HG03432 (cell line): ENCODE data around the gene C1S.
"Not testable (repeated sequence)": the region's sequence is repeated elsewhere in the genome, so short reads cannot be mapped to it uniquely, and the experiment has no call there.

Experiments
- ATAC-seq: cut with Tn5 transposase; IDR thresholded peaks from one replicate; pipeline ENCODE4 v1.9.1; 2021; ENCODE audit warnings: mild to moderate bottlenecking, moderate library complexity; ENCODE audit not compliant: unreplicated experiment

Gene C1S

DNA sequence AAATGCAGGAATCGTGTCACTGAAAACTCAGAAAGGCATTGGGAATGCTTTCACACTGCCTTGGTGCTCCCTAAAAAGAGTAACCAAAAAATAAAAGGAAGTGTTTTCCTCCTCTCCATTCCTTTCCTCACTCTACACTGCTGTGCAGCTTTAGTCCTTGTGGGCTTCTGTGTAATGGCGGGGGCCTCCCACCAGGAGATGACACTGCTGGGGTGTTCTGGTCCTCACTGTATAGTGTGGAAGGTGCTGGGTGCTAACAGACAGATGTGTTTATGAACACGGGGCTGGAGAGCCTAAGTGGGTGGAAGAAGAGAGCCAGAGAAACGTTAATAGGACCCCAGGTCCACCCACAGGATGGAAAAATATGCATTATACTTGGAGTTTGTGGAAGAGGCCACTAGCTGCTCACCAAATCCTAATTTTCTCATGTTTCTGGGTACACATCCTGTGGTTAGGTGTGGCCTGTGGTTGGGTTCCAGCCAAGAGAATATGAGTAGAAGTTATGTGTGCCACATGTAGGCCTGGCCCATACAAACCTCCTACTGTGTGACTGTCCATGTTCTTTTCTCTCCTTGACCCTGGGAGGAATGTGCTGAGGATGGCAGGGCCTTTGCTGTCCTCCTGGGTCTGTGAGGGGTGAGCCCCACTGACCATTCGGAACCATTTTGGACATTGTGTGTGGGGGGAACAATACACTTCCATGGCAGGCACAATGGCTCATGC lies 14.0 kb upstream of the C1S start:
- ATAC-seq: no peak

GRCh38 chr12:7047306-7047705 lies 13.2 kb upstream of the C1S start:
- no peak for ATAC-seq

- not testable (repeated sequence) for ATAC-seq
These were observed 11.0 kb upstream of the C1S start for GRCh38 chr12:7049445-7049951.

GRCh38 chr12:7049973-7050372 lies 10.5 kb upstream of the C1S start:
- ATAC-seq: not testable (repeated sequence)

DNA sequence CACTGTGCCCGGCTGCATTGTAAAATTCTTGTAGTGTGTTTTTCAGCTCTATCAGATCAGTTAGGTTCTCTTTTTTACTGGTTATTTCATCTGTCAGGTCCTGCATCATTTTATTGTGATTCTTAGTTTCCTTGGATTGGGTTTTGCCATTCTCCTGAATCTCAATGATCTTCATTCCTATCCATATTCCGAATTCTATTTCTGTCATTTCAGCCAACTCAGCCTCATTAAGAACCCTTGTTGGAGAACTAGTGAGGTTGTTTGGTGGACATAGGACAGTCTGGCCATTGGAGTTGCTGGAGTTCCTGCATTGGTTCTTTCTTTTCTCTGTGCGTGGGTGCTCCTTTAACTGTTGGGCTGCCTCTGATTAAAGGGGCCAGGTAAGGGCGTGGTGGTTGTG lies 5.6 kb upstream of the C1S start:
- ATAC-seq: no peak

DNA sequence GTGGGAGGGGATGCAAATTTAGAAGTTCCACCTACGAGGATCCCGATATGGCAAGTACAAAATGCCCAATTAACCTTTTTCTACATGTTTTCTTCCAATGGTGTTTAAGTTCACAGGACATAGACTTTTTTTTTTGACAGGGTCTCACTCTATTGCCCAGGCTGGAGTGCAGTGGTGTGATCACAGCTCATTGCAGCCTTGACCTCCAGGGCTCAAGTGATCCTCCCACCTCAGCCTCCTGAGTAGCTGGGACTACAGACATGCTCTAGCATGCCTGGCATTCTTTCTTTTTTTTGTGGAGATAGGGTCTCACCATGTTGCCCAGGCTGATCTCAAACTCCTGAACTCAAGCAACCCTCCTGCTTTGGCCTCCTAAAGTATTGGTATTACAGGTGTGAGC lies 4.8 kb upstream of the C1S start:
- not testable (repeated sequence) for ATAC-seq

DNA sequence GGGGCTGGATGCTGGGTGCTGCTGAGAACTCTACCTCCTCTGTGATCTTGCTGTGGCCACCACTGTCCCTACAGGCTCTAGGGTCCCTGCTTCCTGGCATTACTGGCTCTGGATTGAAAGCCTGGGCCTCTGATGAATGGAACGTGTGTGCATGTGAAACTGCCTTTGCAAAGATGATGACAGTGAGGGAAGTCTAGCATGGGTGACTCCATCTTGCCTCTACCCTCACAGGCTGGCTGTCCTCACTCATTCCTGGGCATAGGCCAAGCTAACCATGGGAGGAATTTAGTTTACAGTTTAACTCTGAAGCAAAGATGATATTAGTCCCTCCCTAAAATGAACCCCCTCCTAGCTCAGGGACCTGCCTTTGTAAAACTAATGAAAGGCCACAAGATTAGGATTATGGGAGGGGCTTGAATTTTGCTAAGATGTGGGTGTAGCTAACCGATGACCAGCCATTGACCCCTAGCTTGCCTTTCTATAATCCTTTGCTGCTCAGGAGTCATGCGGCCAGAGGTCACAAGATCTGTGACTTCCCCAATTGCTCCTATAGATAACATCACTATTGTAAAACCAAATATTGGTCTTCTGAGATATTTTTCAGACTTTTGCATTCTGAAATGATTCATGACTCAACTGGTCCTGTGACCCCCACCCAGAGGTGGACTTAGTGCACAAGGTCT lies 2.2 kb upstream of the C1S start:
- no peak for ATAC-seq

DNA sequence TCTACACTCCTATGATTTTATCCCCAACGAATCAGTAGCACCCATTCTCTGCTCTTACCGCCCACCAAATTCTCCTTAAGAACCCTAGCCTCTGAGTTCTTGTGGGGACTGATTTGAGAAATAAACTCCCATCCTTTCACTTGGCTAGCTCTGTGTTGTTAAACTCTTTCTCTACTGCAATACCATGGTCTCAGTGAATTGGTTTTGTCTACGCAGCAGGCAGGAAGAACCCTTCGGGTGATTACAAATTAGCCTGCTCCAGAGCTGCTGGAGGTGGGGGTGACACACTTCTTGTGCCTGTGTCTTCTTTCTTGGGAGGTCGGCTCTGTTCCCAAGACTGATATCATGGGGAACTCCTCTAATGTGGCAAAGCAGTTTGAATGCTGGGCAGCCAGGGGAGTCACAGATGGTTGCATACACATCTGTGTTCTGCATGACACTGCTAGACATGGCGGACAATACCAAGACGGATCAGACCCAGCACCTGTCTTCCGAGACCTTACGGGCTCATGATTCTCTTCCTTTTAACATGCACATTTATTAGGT lies 1.6 kb upstream of the C1S start:
- ATAC-seq: no peak

DNA sequence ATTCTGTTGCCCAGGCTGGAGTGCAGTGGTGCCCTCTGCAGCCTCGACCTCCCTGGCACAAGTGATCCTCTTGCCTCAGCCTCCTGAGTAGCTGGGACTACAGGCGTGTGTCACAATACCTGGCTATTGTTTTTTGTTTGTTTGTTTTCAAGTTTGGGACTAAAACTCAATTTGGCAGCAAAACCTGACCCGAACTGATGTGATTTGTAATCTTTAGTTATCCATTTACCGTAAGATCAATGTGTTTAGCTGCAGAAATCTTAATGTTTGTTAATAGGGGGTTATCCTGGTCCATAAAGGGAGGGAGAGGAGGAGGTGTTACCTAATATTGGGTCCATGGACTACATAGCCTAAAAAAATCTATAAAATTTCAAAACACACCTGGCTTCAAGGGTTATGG lies 738 bp upstream of the C1S start:
- ATAC-seq: no peak

GRCh38 chr12:7061138-7061537 lies 620 bp downstream of the C1S start:
- no peak for ATAC-seq

DNA sequence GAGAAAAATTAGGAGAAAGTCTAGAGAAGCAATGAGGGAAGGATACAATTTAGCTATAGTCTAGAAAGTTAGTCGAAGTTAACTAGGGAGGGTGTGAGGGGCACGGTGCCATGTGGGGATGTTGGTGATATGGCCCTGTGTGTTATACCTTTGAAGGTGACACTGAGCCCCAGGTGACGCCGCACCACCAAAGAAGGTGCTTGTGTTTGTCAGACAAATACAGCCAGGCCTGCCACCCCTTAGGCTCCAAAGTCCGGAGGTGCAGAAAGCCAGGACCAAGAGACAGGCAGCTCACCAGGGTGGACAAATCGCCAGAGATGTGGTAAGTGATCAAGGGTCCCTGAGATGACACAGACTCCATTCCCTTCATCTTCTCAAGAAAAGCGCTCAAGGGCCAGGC lies 1.1 kb downstream of the C1S start:
- no peak for ATAC-seq

DNA sequence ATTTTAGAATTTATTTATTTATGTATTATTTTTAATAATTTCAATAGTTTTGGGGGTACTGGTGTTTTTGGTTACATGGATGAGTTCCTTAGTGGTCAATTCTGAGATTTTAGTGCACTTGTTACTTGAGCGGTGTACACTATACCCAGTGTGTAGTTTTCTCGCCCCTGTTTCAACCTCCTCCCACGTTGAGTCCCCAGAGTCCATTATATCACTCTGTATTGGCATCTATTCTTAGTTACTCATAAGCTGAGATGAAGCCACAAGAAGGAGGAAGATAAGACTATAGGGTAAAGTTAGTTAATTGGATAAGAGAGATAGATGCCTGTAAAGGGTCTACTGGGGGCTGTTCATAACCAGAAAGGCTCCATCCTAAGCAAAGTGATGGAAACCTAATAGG lies 4.0 kb downstream of the C1S start:
- no peak for ATAC-seq

GRCh38 chr12:7065073-7065623 lies 4.6 kb downstream of the C1S start:
- ATAC-seq: no peak

DNA sequence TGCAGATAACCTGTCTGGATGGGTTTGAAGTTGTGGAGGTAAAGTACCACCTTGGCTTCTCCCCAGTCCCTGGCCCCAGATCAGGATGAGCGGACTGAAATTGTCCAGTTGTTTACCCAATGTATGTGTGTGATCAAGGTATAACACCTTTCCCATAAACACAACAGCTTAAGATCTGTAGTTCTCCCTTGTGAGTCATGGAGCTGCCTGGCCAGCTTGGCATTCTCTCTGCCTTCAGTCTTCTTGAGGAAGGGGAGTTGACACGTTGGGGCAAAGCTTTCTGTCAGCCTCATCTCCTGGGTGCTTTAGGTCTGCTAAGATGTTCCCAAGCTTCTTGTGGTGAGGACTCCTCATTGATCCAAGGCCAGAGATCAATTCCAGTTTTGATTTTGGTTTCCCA lies 6.1 kb downstream of the C1S start:
- ATAC-seq: no peak

DNA sequence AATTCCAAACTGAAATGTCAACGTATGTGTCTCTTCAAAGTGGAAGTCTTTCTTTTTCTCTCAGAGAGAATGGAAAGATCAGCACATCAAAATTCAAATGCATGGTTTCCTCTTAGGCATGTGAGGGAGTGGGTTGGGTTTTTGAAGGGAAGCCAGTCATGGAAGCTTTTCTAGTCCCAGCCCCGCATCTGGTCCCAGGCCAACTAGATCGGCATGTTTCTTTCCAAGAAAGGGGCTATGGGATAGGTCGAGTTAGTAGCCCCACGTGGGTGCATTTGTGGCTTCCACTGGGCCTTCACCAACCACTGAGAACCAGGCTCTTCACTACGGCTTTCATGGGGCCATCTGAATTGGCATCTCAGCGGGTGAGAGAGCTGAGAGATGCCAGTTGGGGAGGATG lies 6.6 kb downstream of the C1S start:
- no peak for ATAC-seq

GRCh38 chr12:7068240-7068993 lies 7.9 kb downstream of the C1S start:
- no peak for ATAC-seq

DNA sequence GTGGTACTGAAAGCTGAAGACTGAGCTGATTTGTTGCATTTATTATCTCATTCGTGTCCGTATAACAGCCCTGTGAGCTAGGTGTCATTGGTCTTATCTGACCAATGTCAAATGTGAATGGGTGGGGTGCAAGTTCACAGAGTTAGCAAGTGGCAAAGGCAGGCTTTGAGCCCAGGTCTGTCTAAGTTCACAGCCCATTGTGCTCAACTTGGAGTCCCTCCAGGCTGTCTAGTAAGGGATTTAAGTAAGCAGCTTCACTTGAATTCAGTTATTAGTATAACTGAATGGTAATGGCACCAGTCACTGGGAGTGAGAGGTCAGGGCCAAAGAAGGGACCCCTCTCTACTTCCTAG lies 8.5 kb downstream of the C1S start:
- ATAC-seq: no peak

DNA sequence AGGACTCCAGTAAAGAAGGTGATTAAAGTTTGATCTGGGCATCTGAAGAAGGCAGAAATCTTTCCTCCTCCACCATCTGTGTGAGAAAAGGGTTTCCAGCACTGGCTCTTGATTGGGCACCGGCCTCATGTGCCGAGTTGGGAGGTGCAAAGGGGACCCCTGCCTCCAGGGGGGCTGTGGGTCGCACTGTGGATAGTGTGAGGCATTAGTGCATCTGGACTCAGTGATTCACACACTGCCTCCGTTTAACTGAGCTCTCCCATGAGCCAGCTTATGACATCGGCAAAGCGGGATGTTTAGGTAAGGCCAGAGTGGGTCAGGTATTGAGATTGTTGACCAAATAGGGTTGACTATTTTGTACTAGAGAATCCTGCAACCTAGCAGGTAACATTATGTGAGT lies 8.9 kb downstream of the C1S start:
- no peak for ATAC-seq

GRCh38 chr12:7072035-7072434 lies 11.5 kb downstream of the C1S start:
- no peak for ATAC-seq

- no peak for ATAC-seq
These were observed 12.0 kb downstream of the C1S start for GRCh38 chr12:7072554-7072953.

DNA sequence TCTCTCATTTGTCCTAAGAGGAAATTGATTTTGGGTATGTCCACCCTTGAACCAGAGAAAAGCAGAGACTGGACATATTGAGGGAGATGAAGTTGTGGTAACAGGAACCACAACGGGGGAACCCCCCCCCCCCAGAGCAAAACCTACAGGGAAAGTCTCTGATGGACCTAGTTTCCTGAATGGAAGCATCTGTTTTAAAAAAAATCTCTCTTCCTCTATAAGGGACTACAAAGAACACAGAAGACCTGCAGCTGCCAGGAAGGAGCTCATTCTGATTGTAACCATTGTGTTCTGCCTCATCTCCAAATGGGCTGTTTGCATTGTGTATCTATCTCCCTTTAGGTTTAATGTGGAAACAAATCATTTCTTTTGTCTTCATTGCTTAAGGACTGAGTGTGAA lies 13.4 kb downstream of the C1S start:
- ATAC-seq: no peak
